Kidney epithelial cell (primary cell): ENCODE data around the gene OR6C4. TPM values are rescaled to one million over a fixed set of nuclear protein-coding genes. Genes with fewer than 3 reads are reported as not detected.

Source experiments
- total RNA-seq: library from RNA; depleted of rRNA; stranded (reverse); fragments of >200 nt; gene quantifications from 2 replicates; pipeline ENCODE4 v1.2.3, GENCODE V29; 2015

The OR6C4 gene
- total RNA-seq, 1 donor from 2014 or later, result not detected

Other genes starting within 250 kb of the OR6C4 start
- gene OR6C1, start 235.3 kb upstream of the OR6C4 start, total RNA-seq, result not detected in 2 replicates
- gene OR6C3, start 218.9 kb upstream of the OR6C4 start, total RNA-seq, result not detected in 2 replicates
- gene OR6C75, start 186.6 kb upstream of the OR6C4 start, total RNA-seq, result not detected in 2 replicates
- not detected in 2 replicates for gene OR6C65, start 149.1 kb upstream of the OR6C4 start, total RNA-seq
- gene OR6C76, start 123.3 kb upstream of the OR6C4 start, total RNA-seq, result not detected in 2 replicates
- not detected in 2 replicates for gene OR6C2, start 105.5 kb upstream of the OR6C4 start, total RNA-seq
- gene OR6C70, start 79.5 kb upstream of the OR6C4 start, total RNA-seq, result not detected in 2 replicates
- gene OR6C68, start 57.2 kb upstream of the OR6C4 start, total RNA-seq, result not detected in 2 replicates
- gene OR2AP1, start 22.9 kb downstream of the OR6C4 start, total RNA-seq, result not detected in 2 replicates
- not detected in 2 replicates for gene OR10P1, start 87.3 kb downstream of the OR6C4 start, total RNA-seq
- 2.0 and 6.4 TPM in 2 replicates for gene ITGA7, start 158.3 kb downstream of the OR6C4 start, total RNA-seq
- 109 and 131 TPM in 2 replicates for gene BLOC1S1, start 166.4 kb downstream of the OR6C4 start, total RNA-seq
- gene RDH5, start 170.8 kb downstream of the OR6C4 start, total RNA-seq, result 3.6 and 4.7 TPM in 2 replicates
- gene CD63, start 179.4 kb downstream of the OR6C4 start, total RNA-seq, result 1,013 and 1,149 TPM in 2 replicates
- gene GDF11, start 193.5 kb downstream of the OR6C4 start, total RNA-seq, result 5.4 and 10.7 TPM in 2 replicates